DOHH2 (cell line): ENCODE results near the gene SLC9A7.
A peak's percentile ranks its signal among the peaks of the same experiment; 100 is the strongest.

Source experiments
- H3F3A ChIP-seq: fragments of 200-600 bp; sonication (generic), shearing (Covaris generic); 2 replicates; pipeline ENCODE4 v1.6.0; 2016; ENCODE audit warnings: antibody characterized with exemption, mild to moderate bottlenecking; ENCODE audit not compliant: control insufficient read depth, insufficient read depth
- H3K27ac ChIP-seq: fragments of 200-600 bp; sonication (generic); 2 replicates; pipeline ENCODE4 v1.5.1; 2014; ENCODE audit warnings: low read depth, mild to moderate bottlenecking, low read length, moderate library complexity
- H3K27me3 ChIP-seq: fragments of 200-600 bp; sonication (generic); 2 replicates; pipeline ENCODE4 v1.6.1; 2014; ENCODE audit warnings: mild to moderate bottlenecking, low read length, mixed read lengths; ENCODE audit not compliant: control insufficient read depth
- H3K36me3 ChIP-seq: fragments of 200-600 bp; sonication (generic); 2 replicates; pipeline ENCODE4 v1.6.1; 2014; ENCODE audit warnings: mild to moderate bottlenecking, low read length, moderate library complexity, mixed read lengths; ENCODE audit not compliant: control insufficient read depth
- H3K4me1 ChIP-seq: fragments of 200-600 bp; sonication (generic); 2 replicates; pipeline ENCODE4 v1.6.1; 2014; ENCODE audit warnings: mild to moderate bottlenecking, low read length, mixed read lengths; ENCODE audit not compliant: control insufficient read depth
- H3K4me2 ChIP-seq: fragments of 200-600 bp; sonication (generic); 2 replicates; pipeline ENCODE4 v1.6.0; 2014; ENCODE audit warnings: mild to moderate bottlenecking, low read length, moderate library complexity
- H3K4me3 ChIP-seq: fragments of 200-600 bp; sonication (generic); 2 replicates; pipeline ENCODE4 v1.5.1; 2014; ENCODE audit warnings: mild to moderate bottlenecking, low read length, mixed read lengths
- H3K79me2 ChIP-seq: fragments of 200-600 bp; sonication (generic); 2 replicates; pipeline ENCODE4 v1.6.1; 2014; ENCODE audit warnings: mild to moderate bottlenecking, low read length, mixed read lengths; ENCODE audit not compliant: control insufficient read depth
- H3K9me2 ChIP-seq: fragments of 200-600 bp; sonication (generic); replicated peaks from 2 replicates; pipeline ENCODE4 v1.6.1; 2014; ENCODE audit warnings: mild to moderate bottlenecking, low read length, mixed read lengths; ENCODE audit not compliant: control insufficient read depth
- H3K9me3 ChIP-seq: fragments of 200-600 bp; sonication (generic); 2 replicates; pipeline ENCODE4 v1.6.1; 2014; ENCODE audit warnings: antibody characterized with exemption, low read length, mixed read lengths; ENCODE audit not compliant: control insufficient read depth, insufficient read depth
- H4K20me1 ChIP-seq: fragments of 200-600 bp; sonication (generic); 2 replicates; pipeline ENCODE4 v1.6.0; 2014; ENCODE audit warnings: low read depth, mild to moderate bottlenecking, antibody characterized with exemption, low read length, moderate library complexity; ENCODE audit not compliant: control insufficient read depth, insufficient read depth
- EZH2phosphoT487 ChIP-seq: fragments of 200-600 bp; sonication (generic); IDR thresholded peaks from 2 replicates; pipeline ENCODE4 v1.6.1; 2017; ENCODE audit warnings: borderline replicate concordance, mild to moderate bottlenecking, antibody characterized with exemption, low read length, moderate library complexity, mixed read lengths
- TF ChIP-seq, protein P1 (sequence below): fragments of 200-600 bp; sonication (generic); IDR thresholded peaks from one replicate; pipeline ENCODE4 v1.5.1; 2014; ENCODE audit warnings: antibody characterized with exemption, mild to moderate bottlenecking, low read depth, low read length; ENCODE audit not compliant: poor library complexity, severe bottlenecking

The SLC9A7 gene

DNA sequence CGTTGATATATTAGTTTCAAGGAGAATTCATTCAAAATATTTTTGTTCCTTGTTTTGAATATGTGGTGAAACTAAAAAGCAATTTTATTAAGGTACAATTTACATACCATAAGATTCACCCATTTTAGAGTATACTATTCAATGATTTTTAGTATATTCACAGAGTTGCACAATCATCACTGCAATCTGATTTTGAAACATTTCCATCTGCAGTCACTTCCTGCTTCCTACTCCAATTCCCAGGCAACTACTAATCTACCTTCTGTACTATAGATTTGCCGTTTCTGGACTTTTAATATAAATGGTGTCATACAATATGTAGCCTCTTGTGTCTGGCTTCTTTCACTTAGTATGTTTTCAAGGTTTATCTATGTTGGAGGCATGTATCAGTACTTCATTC lies 71.3 kb downstream of the SLC9A7 start:
- Histone ChIP-seq H3K4me3 (no peak overlapping the region), H3K9me3 (no peaks in the 10 kb centered on the region), H3K27ac (no peak overlapping the region), H4K20me1 (no peaks in the 10 kb centered on the region), H3K79me2 (no peaks in the 10 kb centered on the region; the same call in 1 of the 2 replicates), H3K36me3 (no peaks in the 10 kb centered on the region), H3K4me1 (no peaks in the 10 kb centered on the region), H3F3A (no peaks in the 10 kb centered on the region), H3K27me3 (no peaks in the 10 kb centered on the region), H3K9me2 (no peaks in the 10 kb centered on the region), H3K4me2 (no peak overlapping the region)
- TF ChIP-seq, protein P1, sequence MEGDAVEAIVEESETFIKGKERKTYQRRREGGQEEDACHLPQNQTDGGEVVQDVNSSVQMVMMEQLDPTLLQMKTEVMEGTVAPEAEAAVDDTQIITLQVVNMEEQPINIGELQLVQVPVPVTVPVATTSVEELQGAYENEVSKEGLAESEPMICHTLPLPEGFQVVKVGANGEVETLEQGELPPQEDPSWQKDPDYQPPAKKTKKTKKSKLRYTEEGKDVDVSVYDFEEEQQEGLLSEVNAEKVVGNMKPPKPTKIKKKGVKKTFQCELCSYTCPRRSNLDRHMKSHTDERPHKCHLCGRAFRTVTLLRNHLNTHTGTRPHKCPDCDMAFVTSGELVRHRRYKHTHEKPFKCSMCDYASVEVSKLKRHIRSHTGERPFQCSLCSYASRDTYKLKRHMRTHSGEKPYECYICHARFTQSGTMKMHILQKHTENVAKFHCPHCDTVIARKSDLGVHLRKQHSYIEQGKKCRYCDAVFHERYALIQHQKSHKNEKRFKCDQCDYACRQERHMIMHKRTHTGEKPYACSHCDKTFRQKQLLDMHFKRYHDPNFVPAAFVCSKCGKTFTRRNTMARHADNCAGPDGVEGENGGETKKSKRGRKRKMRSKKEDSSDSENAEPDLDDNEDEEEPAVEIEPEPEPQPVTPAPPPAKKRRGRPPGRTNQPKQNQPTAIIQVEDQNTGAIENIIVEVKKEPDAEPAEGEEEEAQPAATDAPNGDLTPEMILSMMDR = no peak
- no peak for TF ChIP-seq EZH2phosphoT487

DNA sequence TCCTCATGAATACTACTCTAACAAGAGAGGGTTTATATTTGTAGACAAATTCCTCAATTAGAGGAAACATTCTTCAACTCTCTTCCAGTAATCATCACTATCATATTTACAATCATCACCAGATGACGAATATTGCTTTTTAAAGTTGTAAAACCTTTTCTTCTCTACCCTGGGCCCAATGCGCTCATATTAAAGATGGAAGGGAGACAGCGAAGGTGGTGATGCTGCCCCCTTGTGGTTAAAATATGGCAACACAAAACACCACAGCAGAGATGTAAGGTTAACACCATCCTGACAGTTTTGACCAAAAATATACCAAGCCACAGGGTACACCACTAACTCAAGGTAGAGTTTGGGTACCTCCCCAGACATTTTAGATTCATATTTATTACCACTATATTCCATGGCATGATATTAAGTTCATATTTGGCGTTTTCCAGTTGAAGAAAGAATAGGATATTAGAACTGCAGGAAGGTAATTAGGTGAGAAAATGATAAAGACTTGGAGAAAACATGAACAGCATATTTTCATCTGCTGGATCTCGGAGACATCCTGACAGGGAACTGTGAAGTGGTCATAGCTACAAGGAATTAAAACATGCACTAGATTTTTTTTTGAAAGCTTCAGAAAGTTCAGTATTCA lies 72.8 kb downstream of the SLC9A7 start:
- no peaks in the 10 kb centered on the region for H3K27me3 ChIP-seq
- no peaks in the 10 kb centered on the region for H3K36me3 ChIP-seq
- no peaks in the 10 kb centered on the region for H3F3A ChIP-seq
- H3K79me2 ChIP-seq = no peaks in the 10 kb centered on the region; the same call in 1 of the 2 replicates
- no peak overlapping the region for H3K4me2 ChIP-seq
- TF ChIP-seq, protein P1 = peak; percentile 68
- TF ChIP-seq EZH2phosphoT487 = no peak
- H3K4me1 ChIP-seq = no peaks in the 10 kb centered on the region
- no peaks in the 10 kb centered on the region for H4K20me1 ChIP-seq
- no peak overlapping the region for H3K27ac ChIP-seq
- H3K9me2 ChIP-seq = no peaks in the 10 kb centered on the region
- H3K9me3 ChIP-seq = no peaks in the 10 kb centered on the region
- H3K4me3 ChIP-seq = no peak overlapping the region

DNA sequence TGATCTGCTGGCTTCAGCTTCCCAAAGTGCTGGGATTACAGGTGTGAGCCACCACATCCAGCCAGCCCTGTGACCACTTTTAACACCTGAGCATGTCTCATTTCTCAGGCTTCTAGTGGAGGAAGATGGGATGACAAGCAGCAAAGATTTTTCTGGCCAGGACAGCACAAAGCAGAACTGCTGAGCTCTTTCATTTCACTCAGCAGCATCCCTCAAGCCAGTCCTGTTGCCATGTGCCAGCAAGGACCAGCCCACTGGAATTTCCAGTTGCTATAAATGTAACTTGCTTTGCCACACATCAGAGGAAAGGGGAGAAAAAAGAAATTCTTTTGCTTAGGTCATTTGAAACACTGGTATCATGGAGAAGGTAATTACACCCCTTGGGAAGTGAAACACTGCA lies 75.9 kb downstream of the SLC9A7 start:
- Histone ChIP-seq H3K4me3 (no peak overlapping the region), H3F3A (no peaks in the 10 kb centered on the region), H3K4me1 (peaks cover 7% of the 10 kb centered on the region), H4K20me1 (no peaks in the 10 kb centered on the region), H3K9me2 (no peaks in the 10 kb centered on the region), H3K4me2 (no peak overlapping the region), H3K27me3 (no peaks in the 10 kb centered on the region), H3K36me3 (no peaks in the 10 kb centered on the region), H3K79me2 (no peaks in the 10 kb centered on the region; the same call in 1 of the 2 replicates), H3K9me3 (no peaks in the 10 kb centered on the region), H3K27ac (no peak overlapping the region)
- TF ChIP-seq EZH2phosphoT487 = no peak
- TF ChIP-seq, protein P1 = no peak
